ENCODE measurements around the gene COPE. TPM values are rescaled to one million over a fixed set of nuclear protein-coding genes. Genes with fewer than 3 reads are reported as not detected.

COPE gene
- total and polyA plus RNA-seq, 10 donors: 135 to 261 (median 180) TPM

DNA sequence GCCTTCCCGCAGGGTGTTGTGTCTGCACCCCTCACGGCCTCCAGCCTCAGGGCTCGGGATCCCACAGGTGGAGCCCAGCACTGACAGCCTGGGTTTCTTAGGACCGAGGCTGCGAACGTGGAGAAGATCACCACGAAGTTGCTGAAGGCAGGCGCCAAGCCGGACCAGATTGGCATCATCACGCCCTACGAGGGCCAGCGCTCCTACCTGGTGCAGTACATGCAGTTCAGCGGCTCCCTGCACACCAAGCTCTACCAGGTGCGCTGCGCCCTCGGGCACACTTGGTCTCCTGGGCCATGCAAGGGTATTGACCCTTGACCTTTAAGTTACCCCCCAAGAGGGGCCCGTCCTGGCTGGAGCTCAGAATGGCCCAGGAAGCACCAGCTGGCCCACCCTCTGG lies 58.5 kb downstream of the COPE start:
- 83 to 96% (median 93%) methylated on average over 7 to 17 of the region's 17 CpGs for WGBS, 5 donors
- TF ChIP-seq, protein P1, sequence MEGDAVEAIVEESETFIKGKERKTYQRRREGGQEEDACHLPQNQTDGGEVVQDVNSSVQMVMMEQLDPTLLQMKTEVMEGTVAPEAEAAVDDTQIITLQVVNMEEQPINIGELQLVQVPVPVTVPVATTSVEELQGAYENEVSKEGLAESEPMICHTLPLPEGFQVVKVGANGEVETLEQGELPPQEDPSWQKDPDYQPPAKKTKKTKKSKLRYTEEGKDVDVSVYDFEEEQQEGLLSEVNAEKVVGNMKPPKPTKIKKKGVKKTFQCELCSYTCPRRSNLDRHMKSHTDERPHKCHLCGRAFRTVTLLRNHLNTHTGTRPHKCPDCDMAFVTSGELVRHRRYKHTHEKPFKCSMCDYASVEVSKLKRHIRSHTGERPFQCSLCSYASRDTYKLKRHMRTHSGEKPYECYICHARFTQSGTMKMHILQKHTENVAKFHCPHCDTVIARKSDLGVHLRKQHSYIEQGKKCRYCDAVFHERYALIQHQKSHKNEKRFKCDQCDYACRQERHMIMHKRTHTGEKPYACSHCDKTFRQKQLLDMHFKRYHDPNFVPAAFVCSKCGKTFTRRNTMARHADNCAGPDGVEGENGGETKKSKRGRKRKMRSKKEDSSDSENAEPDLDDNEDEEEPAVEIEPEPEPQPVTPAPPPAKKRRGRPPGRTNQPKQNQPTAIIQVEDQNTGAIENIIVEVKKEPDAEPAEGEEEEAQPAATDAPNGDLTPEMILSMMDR (IDR thresholded peaks at IDR 0.05 in 8 of 11, conservative IDR thresholded peaks at IDR 0.05 in 3 of 11): no peak
- TF ChIP-seq POLR2A (IDR thresholded peaks at IDR 0.05) (no peak), POLR2AphosphoS5 (IDR thresholded peaks at IDR 0.05) (no peak)
- intact Hi-C loops (cut with DNase I; ENCODE audit: low total_unique reads): no loop called here
- Histone ChIP-seq H3K27me3 (replicated peaks in 1 of 7) (no peaks in the 10 kb centered on the region), H3K27ac (peak overlapping the region in 2 of 8 donors; percentile 35 to 39), H3K4me3 (no peak overlapping the region), H3K4me1 (peaks cover 0 to 30% (median 22%) of the 10 kb centered on the region in 6 donors), H3K9me3 (no peaks in the 10 kb centered on the region), H3K36me3 (peaks cover 10 to 100% (median 100%) of the 10 kb centered on the region in 6 donors)
- DNase-seq: peak; percentile 73

DNA sequence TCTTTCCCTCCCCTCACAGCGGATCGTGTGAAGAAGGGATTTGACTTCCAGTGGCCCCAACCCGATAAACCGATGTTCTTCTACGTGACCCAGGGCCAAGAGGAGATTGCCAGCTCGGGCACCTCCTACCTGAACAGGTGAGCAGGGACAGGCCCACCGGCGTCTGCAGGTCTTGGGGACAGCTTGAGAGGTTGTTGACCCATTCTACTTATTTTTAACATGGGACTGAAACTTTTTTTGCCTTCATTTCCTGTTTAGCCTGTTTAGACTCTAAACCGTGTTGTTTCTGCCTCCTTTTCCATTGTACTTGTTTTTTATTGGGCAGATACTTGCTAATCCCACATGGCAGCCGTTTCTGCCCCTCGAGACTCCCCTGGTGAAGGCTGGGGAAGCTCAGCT lies 58.9 kb downstream of the COPE start:
- WGBS, 5 donors: 69 to 85% (median 80%) methylated on average over 11 of the region's 11 CpGs
- H3K4me3 ChIP-seq: no peak overlapping the region
- TF ChIP-seq POLR2A (IDR thresholded peaks at IDR 0.05) (no peak), POLR2AphosphoS5 (IDR thresholded peaks at IDR 0.05) (no peak)
- TF ChIP-seq, protein P1 (IDR thresholded peaks at IDR 0.05 in 8 of 11, conservative IDR thresholded peaks at IDR 0.05 in 3 of 11): no peak
- H3K4me1 ChIP-seq: peaks cover 0 to 30% (median 22%) of the 10 kb centered on the region in 6 donors
- peak; percentile 59 for DNase-seq
- H3K27me3 ChIP-seq (replicated peaks in 1 of 7): no peaks in the 10 kb centered on the region
- intact Hi-C loops (cut with DNase I; ENCODE audit: low total_unique reads): no loop called here
- H3K27ac ChIP-seq: peak overlapping the region in 3 of 8 donors; percentile 7 to 39 (median 35)
- H3K9me3 ChIP-seq: no peaks in the 10 kb centered on the region
- H3K36me3 ChIP-seq: peaks cover 10 to 100% (median 100%) of the 10 kb centered on the region in 6 donors

DNA sequence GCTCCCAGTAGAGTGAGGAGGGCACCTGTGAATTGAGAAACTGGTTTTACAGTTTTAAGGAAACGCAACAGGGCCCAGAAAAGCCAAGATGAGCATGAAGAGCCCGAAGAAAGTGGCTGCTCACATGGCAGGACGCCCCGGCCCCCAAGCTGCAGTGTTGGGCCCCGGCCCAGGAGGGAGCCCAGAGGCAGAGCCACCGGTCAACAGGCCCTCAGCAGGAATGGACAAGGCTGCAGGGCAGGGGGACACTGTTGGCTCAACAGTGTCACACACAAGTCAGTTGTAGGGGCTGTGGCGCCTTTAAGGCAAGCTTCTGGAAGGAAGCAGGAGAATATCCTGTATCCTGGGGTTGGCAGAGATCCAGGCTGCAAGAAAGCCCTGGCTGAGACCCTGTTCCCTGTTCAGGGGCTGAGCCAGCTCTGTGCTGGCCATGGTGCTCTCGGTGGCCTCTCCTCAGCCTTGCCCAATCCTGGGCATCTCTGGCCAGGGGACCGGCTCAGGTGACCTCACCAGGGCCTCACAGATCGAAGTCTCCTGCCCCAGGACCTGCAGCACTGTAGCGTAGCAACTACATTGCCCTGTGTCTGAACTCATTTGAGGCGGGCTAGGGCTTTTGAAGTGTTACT lies 59.4 kb downstream of the COPE start:
- Histone ChIP-seq H3K4me3 (no peak overlapping the region), H3K36me3 (peaks cover 12 to 100% (median 100%) of the 10 kb centered on the region in 6 donors), H3K27ac (peak overlapping the region in 3 of 8 donors; percentile 7 to 39 (median 35)), H3K27me3 (replicated peaks in 1 of 7) (no peaks in the 10 kb centered on the region), H3K9me3 (no peaks in the 10 kb centered on the region), H3K4me1 (peaks cover 0 to 30% (median 22%) of the 10 kb centered on the region in 6 donors)
- WGBS, 5 donors: 74 to 91% (median 82%) methylated on average over 10 to 12 of the region's 12 CpGs
- intact Hi-C loops (cut with DNase I; ENCODE audit: low total_unique reads): no loop called here
- TF ChIP-seq, protein P1 (IDR thresholded peaks at IDR 0.05 in 8 of 11, conservative IDR thresholded peaks at IDR 0.05 in 3 of 11): no peak
- TF ChIP-seq POLR2AphosphoS5 (IDR thresholded peaks at IDR 0.05): peak; percentile 30 to 54 (median 34)
- TF ChIP-seq POLR2A (IDR thresholded peaks at IDR 0.05): no peak
- DNase-seq: peak; percentile 54

DNA sequence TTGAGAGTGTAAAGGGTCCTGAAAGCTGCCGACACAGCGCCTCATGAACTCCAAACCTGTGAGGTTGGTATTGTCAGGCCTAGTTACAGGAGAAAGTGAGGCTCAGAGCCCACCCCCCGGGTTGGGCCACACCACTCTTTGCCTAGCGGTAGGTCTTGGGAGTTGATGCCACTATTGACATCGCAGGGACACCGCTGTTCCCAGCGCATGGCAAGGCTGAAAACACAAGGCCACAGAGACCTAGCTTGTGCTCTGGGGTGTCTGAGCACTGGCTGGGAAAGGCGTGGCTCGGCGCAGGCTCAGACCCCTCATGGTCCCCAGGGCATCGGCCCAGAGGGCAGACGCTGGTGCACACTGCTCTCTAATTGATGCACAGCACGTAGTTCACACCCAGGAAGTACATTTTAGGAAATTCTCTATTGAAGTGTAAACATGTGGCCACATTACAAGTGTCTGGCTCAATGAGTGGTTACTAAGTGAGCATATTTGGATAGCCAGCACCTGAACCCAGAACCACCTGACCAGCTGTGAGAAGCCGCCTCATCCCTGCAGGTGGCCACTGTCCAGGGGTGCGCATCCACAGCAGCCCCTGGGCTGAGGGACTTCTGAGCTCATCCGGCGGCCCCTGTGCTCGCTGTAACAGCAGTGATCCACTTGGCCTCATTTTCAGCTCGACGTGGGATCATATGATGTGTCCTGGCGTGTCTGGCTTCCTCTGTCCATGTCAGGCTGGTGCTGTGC lies 60.1 kb downstream of the COPE start:
- H3K4me3 ChIP-seq: no peak overlapping the region
- TF ChIP-seq POLR2AphosphoS5 (IDR thresholded peaks at IDR 0.05) (peak in 1 of 3 donors; percentile 47), POLR2A (IDR thresholded peaks at IDR 0.05) (no peak)
- WGBS, 5 donors: 87 to 91% (median 90%) methylated on average over 14 to 21 of the region's 21 CpGs
- intact Hi-C loops (cut with DNase I; ENCODE audit: low total_unique reads): no loop called here
- no peaks in the 10 kb centered on the region for H3K9me3 ChIP-seq
- H3K4me1 ChIP-seq: peaks cover 0 to 30% (median 22%) of the 10 kb centered on the region in 6 donors
- peaks cover 12 to 100% (median 100%) of the 10 kb centered on the region in 6 donors for H3K36me3 ChIP-seq
- peak overlapping the region in 1 of 8 donors; percentile 35 for H3K27ac ChIP-seq
- peak; percentile 62 for DNase-seq
- no peaks in the 10 kb centered on the region for H3K27me3 ChIP-seq (replicated peaks in 1 of 7)

Measured in spleen (tissue), 11 donors.